GM19239 (cell line): ENCODE results near the gene CARD11.

Source experiments
- DNase-seq: peaks from one replicate; pipeline ENCODE4 v3.0.0; 2011; ENCODE audit warnings: low spot score; ENCODE audit not compliant: insufficient read length
- FAIRE-seq: peaks from 2 replicates; lab custom pipeline; 2011; peaks lifted over from hg19 to GRCh38; lab: Jason Lieb, UNC

CARD11 gene

DNA sequence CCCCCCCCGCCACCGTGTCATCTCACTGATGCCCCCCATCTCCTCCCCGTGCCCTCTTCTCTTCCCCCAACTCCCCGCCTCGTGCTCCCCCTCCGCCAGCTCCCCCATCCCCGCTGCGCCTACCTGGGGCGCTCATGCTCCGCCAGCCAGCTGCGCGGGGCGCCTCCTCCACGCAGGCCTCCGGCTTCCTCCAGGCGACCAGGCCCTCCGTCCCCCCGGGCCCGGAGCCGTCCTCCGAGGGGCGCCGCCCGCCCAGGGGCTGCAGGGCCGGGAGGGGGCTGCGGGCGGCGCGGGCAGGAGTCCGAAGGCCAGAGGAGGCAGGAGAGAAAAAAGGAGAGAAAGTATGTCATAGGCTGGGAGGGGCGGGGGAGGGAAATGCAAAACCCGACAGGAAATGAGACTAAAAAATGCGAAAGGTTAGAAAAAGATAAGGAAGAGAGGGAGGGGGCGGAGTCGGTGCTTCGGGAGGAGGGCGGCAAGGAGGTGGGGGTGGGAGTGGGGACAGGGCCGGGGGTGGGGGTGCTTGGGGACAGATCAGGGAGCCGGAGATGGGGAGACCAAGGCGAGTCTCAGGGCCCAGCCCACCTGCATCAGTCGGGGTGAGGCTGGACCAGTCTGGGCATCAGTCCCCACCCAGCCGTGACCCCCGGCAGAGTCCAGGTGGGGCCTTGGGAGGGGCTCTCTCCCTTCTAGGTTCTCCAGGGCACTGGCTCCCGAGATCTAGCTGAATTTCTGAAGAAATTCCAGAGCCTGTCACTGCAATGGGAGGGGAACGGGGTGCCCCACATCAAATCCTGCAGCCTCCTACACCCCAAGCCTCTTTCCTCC is at the start of gene CARD11:
Gene CARD11 (minus strand): TSS at position 324 of the 828 bp plus-strand sequence. CDS start 85,361 bp downstream, outside the sequence.
- FAIRE-seq (peak; percentile 14), DNase-seq (peak; percentile 55)

- FAIRE-seq: peak; percentile 73
- DNase-seq: peak; percentile 45
These were observed 48.8 kb upstream of the CARD11 start for GRCh38 chr7:3092468-3092867.

DNA sequence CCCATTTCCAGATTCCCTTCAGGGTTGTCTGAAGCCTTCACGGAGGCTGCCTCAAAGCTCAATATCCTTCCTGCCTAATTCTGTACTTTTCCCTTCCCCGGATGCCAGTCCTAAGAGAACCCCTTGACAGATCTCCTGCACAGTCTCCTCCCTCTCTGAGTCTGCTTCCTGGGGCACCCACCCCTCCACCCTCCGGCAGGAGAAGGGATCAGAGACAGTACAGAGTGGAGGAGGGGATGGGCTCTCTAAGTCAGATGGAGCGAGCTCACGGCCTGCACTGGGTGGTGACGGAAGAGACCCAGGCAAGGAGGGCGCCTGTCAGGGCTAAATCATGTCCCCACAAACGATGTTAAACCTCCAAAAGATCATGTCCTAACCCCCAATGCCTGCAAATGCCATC is 48.0 kb upstream of the CARD11 start:
- FAIRE-seq: no peak
- DNase-seq: no peak

DNA sequence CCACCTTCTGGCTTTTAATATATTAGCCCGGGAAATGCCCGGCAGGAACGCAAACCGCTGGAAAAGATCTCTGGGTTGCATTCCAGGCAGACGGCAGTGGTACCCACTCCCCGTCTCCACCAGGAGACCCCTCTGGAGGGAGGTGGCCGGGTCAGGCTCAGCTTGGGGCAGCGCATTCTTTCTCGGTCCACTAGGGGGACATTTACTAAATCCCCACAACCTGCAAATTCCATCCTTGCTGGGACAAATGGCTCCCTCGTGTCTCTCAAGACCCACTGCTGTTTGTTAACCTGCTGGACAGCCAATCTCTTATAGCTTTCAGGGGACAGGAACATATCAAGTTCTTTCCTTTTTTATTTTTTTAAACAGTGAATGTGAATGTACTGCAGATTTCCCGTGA is 45.8 kb upstream of the CARD11 start:
- DNase-seq (no peak), FAIRE-seq (no peak)

DNA sequence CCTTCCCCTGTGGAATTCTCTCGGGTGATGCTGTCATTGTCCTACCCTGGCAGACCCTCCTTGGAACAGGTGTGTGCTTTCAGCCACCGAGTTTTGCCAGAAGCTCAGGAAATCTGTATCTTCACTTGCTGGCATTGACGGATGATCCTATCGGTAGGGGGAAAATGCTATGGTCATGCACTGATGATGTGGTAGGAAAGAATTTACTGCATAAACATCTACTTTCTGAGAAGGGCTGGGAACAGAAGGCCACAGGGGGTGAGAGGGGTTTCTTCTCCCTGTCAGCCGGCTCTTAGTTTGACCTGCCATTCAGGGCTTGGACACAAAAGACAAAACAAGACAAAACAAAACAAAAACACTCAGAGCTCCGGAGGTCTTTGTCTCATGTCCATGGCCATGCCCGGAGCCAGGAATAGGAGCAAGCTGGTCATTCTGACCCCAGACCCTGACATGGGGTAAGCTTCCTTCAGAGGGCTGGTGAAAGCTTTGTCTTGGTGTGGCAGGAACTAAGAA is 43.6 kb upstream of the CARD11 start:
- FAIRE-seq: no peak
- DNase-seq: no peak

DNA sequence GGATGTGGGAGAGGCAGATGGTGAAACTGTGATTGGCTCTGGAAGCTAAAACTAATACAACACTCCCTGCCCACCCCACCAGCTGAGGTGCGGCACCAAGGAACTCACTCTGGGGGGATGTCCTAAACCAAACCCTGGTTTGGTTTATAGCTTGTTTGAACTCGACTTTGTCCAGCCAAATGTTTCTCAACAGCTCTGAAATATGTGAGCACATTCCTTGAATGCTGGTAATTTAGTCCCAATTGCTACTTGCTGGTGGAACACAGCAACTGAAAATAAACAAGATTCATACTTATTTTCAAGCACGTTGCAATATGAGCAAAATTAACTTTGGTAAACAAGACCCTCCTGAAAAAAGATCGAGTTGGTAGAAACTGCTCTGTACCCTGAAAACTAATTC is 39.7 kb upstream of the CARD11 start:
- FAIRE-seq (no peak), DNase-seq (no peak)

DNA sequence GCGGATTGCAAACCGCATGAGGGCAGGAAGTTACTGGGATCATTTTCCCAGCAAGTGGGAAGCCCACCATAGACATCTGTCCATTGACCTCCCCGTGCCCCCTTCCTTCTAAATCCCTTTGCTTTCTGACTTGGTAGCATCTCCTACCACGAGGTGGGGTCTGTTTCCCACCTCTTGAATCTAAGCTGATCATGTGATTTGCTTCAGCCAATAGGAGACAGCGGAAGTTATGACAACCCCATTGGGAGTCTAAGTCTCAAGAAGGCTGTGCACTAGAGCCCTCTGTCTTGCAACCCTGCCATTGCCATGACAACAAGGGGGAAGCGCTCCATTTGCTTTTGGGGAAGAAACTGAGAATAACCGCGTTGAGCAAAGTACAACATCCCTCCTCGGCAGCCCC is 39.2 kb upstream of the CARD11 start:
- no peak for FAIRE-seq

DNA sequence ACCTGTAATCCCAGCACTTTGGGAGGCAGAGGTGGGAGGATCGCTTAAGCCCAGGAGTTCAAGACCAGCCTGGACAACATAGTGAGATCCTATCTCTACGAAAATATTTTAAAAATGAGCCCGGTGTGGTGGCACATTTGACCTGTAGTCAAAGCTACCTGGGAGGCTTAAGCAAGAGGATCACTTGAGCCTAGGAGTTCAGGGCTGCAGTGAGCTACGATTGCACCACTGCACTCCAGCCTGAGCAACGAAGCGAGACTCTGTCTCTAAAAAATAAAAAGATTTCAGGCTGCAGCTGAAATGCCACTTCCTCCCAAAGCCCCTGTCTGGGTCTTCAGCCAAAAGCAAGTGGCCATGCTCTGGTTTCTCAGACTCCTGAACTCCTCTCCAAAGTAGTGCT is 38.7 kb upstream of the CARD11 start:
- no peak for DNase-seq
- no peak for FAIRE-seq

More for the DNA sequence above, 39.2 kb upstream of the CARD11 start:
- DNase-seq: no peak

DNA sequence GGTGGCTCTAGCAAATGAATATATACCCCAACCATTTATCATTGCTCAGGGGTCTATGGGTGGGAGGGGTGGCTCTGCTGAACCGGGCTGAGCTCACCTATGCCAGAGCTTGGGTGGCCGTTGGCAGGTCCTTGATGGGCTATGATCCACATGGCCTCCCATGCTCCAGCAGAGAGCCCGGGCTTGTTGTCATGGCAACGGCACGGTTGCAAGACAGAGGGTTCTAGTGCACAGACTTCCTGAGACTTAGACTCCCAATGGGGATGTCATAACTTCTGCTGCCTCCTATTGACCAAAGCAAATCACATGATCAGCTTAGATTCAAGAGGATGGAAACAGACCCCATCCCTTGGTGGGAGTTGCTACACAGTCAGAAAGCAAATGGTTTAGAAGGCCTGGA is 36.4 kb upstream of the CARD11 start:
- FAIRE-seq: no peak
- no peak for DNase-seq

GRCh38 chr7:3078514-3078913 is 34.8 kb upstream of the CARD11 start:
- no peak for FAIRE-seq

GRCh38 chr7:3076700-3077099 is 33.0 kb upstream of the CARD11 start:
- no peak for DNase-seq
- no peak for FAIRE-seq

More at GRCh38 chr7:3078514-3078913, 34.8 kb upstream of the CARD11 start:
- DNase-seq: no peak

DNA sequence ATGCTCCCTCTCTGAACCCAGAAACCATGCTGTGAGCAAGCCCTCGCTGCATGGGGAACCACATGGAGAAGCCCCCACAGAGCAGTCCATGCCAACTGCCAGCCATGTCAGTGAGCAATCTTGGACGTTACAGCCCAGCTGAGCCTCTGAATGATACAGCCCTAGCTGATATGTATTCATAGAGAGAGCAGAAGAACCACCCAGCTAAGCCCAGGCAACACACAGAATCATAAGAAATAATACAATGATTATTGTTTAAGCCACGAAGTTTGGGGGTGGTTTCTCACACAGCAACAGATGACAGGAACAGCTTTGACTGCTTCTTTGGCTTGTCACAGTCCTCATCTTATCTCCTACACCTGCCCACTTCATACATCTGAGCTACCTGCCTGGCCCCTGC is 32.5 kb upstream of the CARD11 start:
- no peak for DNase-seq
- FAIRE-seq: no peak

DNA sequence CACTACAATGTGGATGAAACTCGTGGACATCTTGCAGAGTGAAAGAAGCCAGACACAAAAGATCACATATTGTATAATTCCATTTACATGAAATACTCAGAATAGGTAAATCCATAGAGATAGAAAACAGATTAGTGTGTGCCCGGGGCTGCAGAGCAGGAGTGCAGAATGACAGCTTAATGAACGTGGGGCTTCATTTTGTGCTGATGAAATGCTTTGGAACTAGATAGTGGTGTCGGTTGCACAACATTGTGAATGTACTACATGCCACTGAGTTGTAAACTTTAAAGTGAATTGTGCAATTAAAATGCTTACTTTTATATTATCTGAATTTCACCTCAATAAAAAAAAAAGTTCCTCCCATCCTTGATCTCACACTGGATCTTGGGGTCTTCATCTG is 31.8 kb upstream of the CARD11 start:
- no peak for DNase-seq
- FAIRE-seq: no peak

DNA sequence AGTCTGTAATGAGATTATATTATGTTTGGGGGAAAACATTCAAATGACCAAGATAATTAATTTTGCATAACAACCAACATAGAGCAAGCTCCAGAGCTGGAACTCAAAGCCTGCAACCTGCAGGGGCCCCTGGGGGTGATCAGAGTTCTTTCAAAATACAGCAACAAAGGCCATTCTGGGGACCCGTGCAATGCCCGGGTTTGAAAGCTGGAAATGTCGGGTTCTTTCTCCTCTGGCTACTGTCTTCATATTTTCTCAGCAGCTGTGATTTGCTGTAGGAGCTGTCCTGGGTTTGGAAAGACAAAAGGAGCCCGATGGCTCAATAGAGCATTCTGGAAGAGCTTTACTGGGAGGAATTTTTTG is 30.8 kb upstream of the CARD11 start:
- no peak for FAIRE-seq
- DNase-seq: no peak

DNA sequence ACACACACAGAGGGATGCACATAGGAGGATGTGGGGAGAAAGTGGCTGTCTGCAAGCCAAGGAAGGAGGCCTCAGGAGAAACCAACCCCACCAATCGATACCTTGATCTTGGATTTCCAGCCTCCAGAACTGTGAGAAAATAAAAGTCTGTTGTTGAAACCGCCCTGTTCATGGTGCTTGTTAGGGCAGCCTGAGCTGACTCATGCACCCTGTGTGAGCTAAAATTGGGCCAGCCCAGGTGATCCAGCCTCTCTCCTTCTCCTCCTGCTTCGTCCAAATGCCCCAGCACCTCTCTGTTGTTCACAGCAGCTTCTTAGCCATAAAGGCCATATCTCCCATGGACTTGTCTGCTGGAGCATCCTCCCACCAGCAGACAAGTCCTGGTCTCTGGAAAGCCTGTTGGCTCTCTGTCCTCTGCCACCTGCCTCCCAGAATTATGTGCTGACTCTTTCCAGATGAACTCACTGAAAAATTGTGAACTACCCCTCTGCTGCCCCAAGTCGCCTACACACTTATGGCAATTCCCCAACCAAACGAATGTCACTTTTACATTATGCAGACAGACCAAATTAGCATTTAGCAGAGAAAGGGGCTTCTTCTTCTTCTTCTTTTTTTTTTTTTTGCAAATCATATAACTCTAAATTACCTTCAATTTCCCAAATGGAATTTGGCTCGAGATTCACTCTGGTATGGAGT is 30.2 kb upstream of the CARD11 start:
- FAIRE-seq (no peak), DNase-seq (no peak)

DNA sequence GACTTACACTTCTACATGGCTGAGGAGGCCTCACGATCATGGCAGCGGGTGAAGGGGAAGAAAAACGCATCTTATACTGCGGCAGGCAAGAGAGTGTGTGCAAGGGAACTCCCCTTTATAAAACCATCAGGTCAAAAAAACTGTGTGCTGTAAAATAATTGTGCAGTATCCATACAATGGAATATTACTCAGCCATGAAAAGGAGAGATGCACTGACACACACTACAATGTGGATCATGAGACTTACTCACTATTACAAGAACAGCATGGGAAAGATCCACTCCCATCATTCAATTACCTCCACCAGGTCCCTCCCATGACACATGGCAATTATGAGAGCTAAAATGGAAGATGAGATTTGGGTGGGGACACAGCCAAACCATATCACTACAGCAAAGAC is 27.2 kb upstream of the CARD11 start:
- FAIRE-seq: no peak
- DNase-seq: no peak

DNA sequence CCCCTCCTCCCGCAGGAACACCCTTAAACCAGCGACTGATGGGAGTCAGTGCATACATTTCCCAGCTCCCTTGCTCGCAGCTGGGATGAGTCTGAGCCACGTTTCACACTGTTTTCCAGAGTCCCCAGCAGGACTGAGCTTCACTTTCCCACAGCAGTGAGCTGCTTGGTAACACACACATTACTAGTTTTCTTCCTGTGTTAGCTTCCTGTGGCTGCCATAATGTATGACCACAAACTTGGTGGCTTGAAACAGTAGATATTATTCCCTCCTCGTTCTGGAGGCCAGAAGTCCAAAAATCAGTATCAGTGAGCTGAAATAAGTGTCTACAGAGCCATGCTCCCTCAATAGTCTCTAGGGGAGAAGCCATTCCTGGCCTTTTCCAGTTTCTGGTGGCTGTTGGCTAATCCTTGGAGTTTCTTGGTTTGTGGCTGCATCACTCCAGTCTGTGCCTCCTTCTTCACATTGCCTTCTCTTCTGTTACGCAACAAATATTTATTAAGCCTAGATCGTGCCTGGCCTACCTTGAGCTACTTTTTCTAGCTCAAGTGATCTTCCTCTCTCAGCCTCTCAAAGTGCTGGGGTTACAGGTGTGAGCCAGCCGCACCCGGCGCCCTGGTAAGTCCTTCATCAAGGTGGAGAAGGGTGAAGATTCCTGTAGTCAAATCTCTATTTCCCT is 26.2 kb upstream of the CARD11 start:
- FAIRE-seq: no peak
- no peak for DNase-seq

GRCh38 chr7:3068530-3068929 is 24.9 kb upstream of the CARD11 start:
- DNase-seq: no peak
- peak; percentile 47 for FAIRE-seq

DNA sequence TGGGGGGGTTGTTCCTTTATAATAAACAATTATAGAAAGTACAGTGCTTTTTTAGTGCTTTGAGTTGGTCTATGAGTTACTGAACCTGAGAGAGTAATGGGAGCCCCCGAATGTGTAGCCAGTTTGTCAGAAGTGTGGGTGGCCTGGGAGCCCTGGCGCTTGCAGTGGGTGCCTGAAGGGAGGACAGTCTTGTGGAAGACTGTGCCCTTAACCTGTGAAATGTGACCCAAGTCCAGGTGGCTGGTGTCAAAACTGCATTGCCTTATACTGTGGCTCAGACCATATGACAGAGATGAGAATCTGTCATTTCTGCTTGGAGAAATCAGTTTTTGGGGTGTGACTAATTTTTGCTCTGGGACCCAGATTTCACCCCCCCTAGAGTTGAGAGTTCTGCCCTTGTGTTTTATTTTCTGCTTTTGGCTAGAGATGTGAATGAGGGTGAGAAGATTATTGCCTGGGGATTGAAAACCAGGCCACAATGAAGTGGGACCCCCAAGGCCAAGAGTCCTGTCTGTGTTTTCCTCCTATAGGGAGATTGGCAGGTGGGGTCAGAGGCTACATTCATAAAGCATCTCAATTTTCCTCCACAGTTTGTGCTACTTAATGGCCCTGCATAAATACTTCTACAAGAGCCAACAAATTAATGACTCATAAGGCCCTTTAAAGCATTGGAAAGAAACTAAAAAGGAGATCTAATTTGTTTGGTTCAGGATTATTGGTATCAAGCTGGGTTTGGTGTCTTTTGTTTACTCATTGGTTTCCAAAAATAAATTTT is 24.1 kb upstream of the CARD11 start:
- no peak for DNase-seq
- FAIRE-seq: peak; percentile 11

- FAIRE-seq: no peak
These were observed 23.5 kb upstream of the CARD11 start for GRCh38 chr7:3067193-3067592.

More at GRCh38 chr7:3067193-3067592, 23.5 kb upstream of the CARD11 start:
- no peak for DNase-seq
